K562 (cell line): Measurements from ENCODE around the gene ZNRF2. TPM values are rescaled to one million over a fixed set of nuclear protein-coding genes. Genes with fewer than 3 reads are reported as not detected.

Experiments
- ADNP ChIP-seq: fragments of 200-800 bp; sonication (Bioruptor generic); IDR thresholded peaks from 2 replicates; pipeline ENCODE4 v1.6.1; 2016; ENCODE audit warnings: missing genetic modification characterization, missing compliant biosample characterization
- BACH1 ChIP-seq: fragments of 200-800 bp; sonication (Bioruptor generic); IDR thresholded peaks from 2 replicates; pipeline ENCODE4 v1.6.1; 2016; ENCODE audit warnings: missing genetic modification characterization, missing compliant biosample characterization
- BMI1 ChIP-seq: fragments of 150-350 bp; IDR thresholded peaks from 2 replicates; pipeline ENCODE4 v1.6.1; 2014; ENCODE audit warnings: low read length
- CEBPB ChIP-seq: fragments of 450-650 bp; IDR thresholded peaks from 2 replicates; pipeline ENCODE4 v1.6.1; 2016; ENCODE audit warnings: missing genetic modification characterization, missing compliant biosample characterization
- CTCF ChIP-seq, 3 experiments: IDR thresholded peaks in 2 of 3; conservative IDR thresholded peaks in 1 of 3; 2 replicates each; pipeline ENCODE4 v1.5.1; 2011 to 2012; ENCODE audit warnings: low read length in 3 of 3, mild to moderate bottlenecking in 3 of 3, control low read depth in 2 of 3, improper control_type of control experiment in 1 of 3, inconsistent platforms in 1 of 3, low read depth in 1 of 3, mixed read lengths in 1 of 3, moderate library complexity in 1 of 3; ENCODE audit not compliant: insufficient read depth in 2 of 3
- CXXC5 ChIP-seq: fragments of 250-450 bp; sonication (Bioruptor Pico); IDR thresholded peaks from 2 replicates; pipeline ENCODE4 v1.8.0; 2022; ENCODE audit warnings: inconsistent platforms, mild to moderate bottlenecking, moderate library complexity
- HDGF ChIP-seq: fragments of 450-650 bp; IDR thresholded peaks from 2 replicates; pipeline ENCODE4 v1.6.1; 2016
- HNRNPH1 ChIP-seq: fragments of 200-400 bp; formaldehyde crosslinking; optimal IDR thresholded peaks from 2 replicates; pipeline ENCODE3; 2017; ENCODE audit warnings: low read depth, mild to moderate bottlenecking, low read length, moderate library complexity
- KLF1 ChIP-seq: fragments of 450-650 bp; IDR thresholded peaks from 2 replicates; pipeline ENCODE4 v1.6.1; 2016; ENCODE audit warnings: missing genetic modification characterization, missing compliant biosample characterization
- MAFG ChIP-seq: fragments of 450-650 bp; conservative IDR thresholded peaks from 2 replicates; pipeline ENCODE4 v1.6.1; 2016; ENCODE audit warnings: missing genetic modification characterization, missing compliant biosample characterization
- MAFK ChIP-seq: IDR thresholded peaks from 2 replicates; pipeline ENCODE4 v1.6.1; 2011; ENCODE audit warnings: low read length, improper control_type of control experiment
- MECOM ChIP-seq: fragments of 250-450 bp; sonication (Bioruptor Pico); IDR thresholded peaks from 2 replicates; pipeline ENCODE4 v1.8.0; 2022; ENCODE audit warnings: inconsistent platforms
- MEIS2 ChIP-seq: fragments of 450-650 bp; IDR thresholded peaks from 2 replicates; pipeline ENCODE4 v1.6.1; 2014; ENCODE audit warnings: mild to moderate bottlenecking; ENCODE audit not compliant: partially characterized antibody
- MTF1 ChIP-seq: fragments of 250-450 bp; sonication (Bioruptor Pico); IDR thresholded peaks from 2 replicates; pipeline ENCODE4 v1.9.0; 2021; ENCODE audit warnings: moderate library complexity, mild to moderate bottlenecking, inconsistent platforms, borderline replicate concordance
- NCOA2 ChIP-seq, 2 experiments: fragments of 450-650 bp; IDR thresholded peaks; 2 replicates each; pipeline ENCODE4 v1.6.1; 2018; ENCODE audit warnings: mild to moderate bottlenecking in 2 of 2, moderate library complexity in 1 of 2; ENCODE audit not compliant: partially characterized antibody in 2 of 2
- NR2F6 ChIP-seq: fragments of 450-650 bp; formaldehyde crosslinking; IDR thresholded peaks from 2 replicates; pipeline ENCODE4 v1.4.0; 2020; ENCODE audit warnings: mild to moderate bottlenecking
- PKNOX1 ChIP-seq: fragments of 450-650 bp; IDR thresholded peaks from 2 replicates; pipeline ENCODE4 v1.6.1; 2016
- SMARCA4 ChIP-seq: fragments of 450-650 bp; IDR thresholded peaks from 2 replicates; pipeline ENCODE4 v1.6.1; 2016
- TRIM24 ChIP-seq, 2 experiments: fragments of 450-650 bp; IDR thresholded peaks; 2 replicates each; pipeline ENCODE4 v1.6.1; 2016
- ZC3H8 ChIP-seq: fragments of 450-650 bp; IDR thresholded peaks from 2 replicates; pipeline ENCODE4 v1.6.1; 2017
- ZFX ChIP-seq: sonication (generic); formaldehyde crosslinking; IDR thresholded peaks from 2 replicates; pipeline ENCODE4 v1.8.0; 2022; ENCODE audit warnings: mild to moderate bottlenecking, missing genetic modification reagents, moderate library complexity
- ZNF184 ChIP-seq: sonication (generic); formaldehyde crosslinking; IDR thresholded peaks from 2 replicates; pipeline ENCODE4 v1.5.0; 2020; ENCODE audit warnings: missing genetic modification reagents
- ZNF212 ChIP-seq: fragments of 450-650 bp; formaldehyde crosslinking; IDR thresholded peaks from 2 replicates; pipeline ENCODE4 v1.4.0; 2020; ENCODE audit warnings: mild to moderate bottlenecking
- ZNF444 ChIP-seq: fragments of 250-450 bp; sonication (Bioruptor Pico); IDR thresholded peaks from 2 replicates; pipeline ENCODE4 v1.4.0; 2020; ENCODE audit warnings: mild to moderate bottlenecking, moderate library complexity
- polyA plus RNA-seq, 8 experiments: library from polyadenylated mRNA; depleted of rRNA in 4 of 8; stranded (reverse) in 5 of 8; unstranded in 3 of 8; fragments of >200 nt; fragmentation: Nextera tagmentation in 2 of 8; fragmentation: Illumina TruSeq in 1 of 8; extraction: Ambion mirVana in 2 of 8; extraction: Trizol in 1 of 8; gene quantifications; 2 replicates each; pipeline versions ENCODE4 v1.2.1 to v1.2.3, GENCODE V29; 2011 to 2014; ENCODE audit warnings: inconsistent platforms in 1 of 8, missing spikeins in 1 of 8
- total RNA-seq, 7 experiments: library from RNA; depleted of rRNA in 6 of 7; stranded (reverse); fragments of >200 nt in 6 of 7; fragmentation: Illumina TruSeq in 2 of 7; extraction: Trizol in 2 of 7; gene quantifications; 2 replicates each; pipeline versions ENCODE4 v1.2.1 to v1.2.3, GENCODE V29; 2011 to 2021; ENCODE audit warnings: low replicate concordance in 1 of 7
- TF ChIP-seq, protein P1 (sequence below), 2 experiments: fragments of 150-350 bp in 1 of 2; IDR thresholded peaks; 2 replicates each; pipeline ENCODE4 v1.6.1; 2012 to 2016; ENCODE audit warnings: low read depth in 2 of 2, low read length in 2 of 2, mild to moderate bottlenecking in 1 of 2, moderate library complexity in 1 of 2
- TF ChIP-seq, protein P2 (sequence below): fragments of 450-650 bp; IDR thresholded peaks from 2 replicates; pipeline ENCODE4 v1.6.1; 2016; ENCODE audit warnings: missing biosample characterization, missing genetic modification characterization

ZNRF2 gene
- total and polyA plus RNA-seq, 9 of the 15 experiments (the other 6 are each of a cell fraction or from before 2014, with no cell fraction given): 1.1 to 13.9 (median 5.5) TPM

DNA sequence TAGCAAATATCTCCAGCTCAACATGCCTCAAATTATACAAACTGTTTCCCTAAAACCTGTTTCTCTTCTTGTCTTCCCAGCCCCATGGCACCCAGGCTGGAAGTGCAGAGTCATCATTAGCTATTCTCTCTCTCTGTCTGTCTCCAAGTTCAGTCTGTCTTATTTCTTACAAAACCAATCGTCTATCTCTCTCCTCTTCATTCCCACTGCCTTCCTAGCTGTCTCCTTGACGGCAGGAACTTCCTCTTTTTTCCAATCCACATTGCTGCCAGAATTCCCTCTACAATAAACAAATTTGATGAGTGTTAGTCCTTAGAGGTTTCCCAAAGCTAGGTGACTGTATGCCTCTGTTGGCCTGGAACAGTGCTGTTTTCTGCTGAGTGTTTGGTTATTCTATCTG, 14.9 kb upstream of the ZNRF2 start (continued):
- no peak for TF ChIP-seq BMI1
- TF ChIP-seq MAFG (tag): peak; percentile 94
- TF ChIP-seq TRIM24 (IDR thresholded peaks at IDR 0.05): no peak
- TF ChIP-seq PKNOX1: peak; percentile 23; the same call in 1 of the 2 replicates
- no peak for TF ChIP-seq HDGF
- TF ChIP-seq ADNP: no peak
- TF ChIP-seq, protein P1, sequence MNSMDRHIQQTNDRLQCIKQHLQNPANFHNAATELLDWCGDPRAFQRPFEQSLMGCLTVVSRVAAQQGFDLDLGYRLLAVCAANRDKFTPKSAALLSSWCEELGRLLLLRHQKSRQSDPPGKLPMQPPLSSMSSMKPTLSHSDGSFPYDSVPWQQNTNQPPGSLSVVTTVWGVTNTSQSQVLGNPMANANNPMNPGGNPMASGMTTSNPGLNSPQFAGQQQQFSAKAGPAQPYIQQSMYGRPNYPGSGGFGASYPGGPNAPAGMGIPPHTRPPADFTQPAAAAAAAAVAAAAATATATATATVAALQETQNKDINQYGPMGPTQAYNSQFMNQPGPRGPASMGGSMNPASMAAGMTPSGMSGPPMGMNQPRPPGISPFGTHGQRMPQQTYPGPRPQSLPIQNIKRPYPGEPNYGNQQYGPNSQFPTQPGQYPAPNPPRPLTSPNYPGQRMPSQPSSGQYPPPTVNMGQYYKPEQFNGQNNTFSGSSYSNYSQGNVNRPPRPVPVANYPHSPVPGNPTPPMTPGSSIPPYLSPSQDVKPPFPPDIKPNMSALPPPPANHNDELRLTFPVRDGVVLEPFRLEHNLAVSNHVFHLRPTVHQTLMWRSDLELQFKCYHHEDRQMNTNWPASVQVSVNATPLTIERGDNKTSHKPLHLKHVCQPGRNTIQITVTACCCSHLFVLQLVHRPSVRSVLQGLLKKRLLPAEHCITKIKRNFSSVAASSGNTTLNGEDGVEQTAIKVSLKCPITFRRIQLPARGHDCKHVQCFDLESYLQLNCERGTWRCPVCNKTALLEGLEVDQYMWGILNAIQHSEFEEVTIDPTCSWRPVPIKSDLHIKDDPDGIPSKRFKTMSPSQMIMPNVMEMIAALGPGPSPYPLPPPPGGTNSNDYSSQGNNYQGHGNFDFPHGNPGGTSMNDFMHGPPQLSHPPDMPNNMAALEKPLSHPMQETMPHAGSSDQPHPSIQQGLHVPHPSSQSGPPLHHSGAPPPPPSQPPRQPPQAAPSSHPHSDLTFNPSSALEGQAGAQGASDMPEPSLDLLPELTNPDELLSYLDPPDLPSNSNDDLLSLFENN (IDR thresholded peaks at IDR 0.05; ENCODE audit: low read depth in 2 of 2, low read length in 2 of 2): no peak
- TF ChIP-seq BACH1 (tag): 0 out of 2 replicates have a peak, but pooled peaks have one; percentile 19
- peak; percentile 72; the same call in 1 of the 2 replicates for TF ChIP-seq MAFK
- no peak for TF ChIP-seq MECOM
- peak; percentile 23; the same call in 1 of the 2 replicates for TF ChIP-seq SMARCA4
- TF ChIP-seq CXXC5 (CRISPR knock-in tag): no peak
- no peak for TF ChIP-seq ZNF184 (CRISPR knock-in tag)
- TF ChIP-seq KLF1: no peak
- no peak for TF ChIP-seq MEIS2
- TF ChIP-seq MTF1: no peak
- no peak for TF ChIP-seq NCOA2 (IDR thresholded peaks at IDR 0.05; ENCODE audit: partially characterized antibody in 2 of 2)
- TF ChIP-seq ZC3H8: no peak
- TF ChIP-seq ZNF212 (CRISPR knock-in tag): no peak
- TF ChIP-seq NR2F6 (CRISPR knock-in tag): no peak
- no peak for TF ChIP-seq ZFX (CRISPR knock-in tag)
- no peak for TF ChIP-seq CEBPB (tag)
- TF ChIP-seq, protein P2, sequence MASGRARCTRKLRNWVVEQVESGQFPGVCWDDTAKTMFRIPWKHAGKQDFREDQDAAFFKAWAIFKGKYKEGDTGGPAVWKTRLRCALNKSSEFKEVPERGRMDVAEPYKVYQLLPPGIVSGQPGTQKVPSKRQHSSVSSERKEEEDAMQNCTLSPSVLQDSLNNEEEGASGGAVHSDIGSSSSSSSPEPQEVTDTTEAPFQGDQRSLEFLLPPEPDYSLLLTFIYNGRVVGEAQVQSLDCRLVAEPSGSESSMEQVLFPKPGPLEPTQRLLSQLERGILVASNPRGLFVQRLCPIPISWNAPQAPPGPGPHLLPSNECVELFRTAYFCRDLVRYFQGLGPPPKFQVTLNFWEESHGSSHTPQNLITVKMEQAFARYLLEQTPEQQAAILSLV (tag): no peak
- no peak for TF ChIP-seq CTCF (IDR thresholded peaks at IDR 0.05 in 2 of 3, conservative IDR thresholded peaks at IDR 0.05 in 1 of 3; ENCODE audit: insufficient read depth in 2 of 3, low read depth in 1 of 3, low read length in 3 of 3)
- TF ChIP-seq HNRNPH1: no peak
- no peak for TF ChIP-seq ZNF444 (CRISPR knock-in tag)
